Tibial nerve (tissue), 4 donors: ENCODE results near the gene SUPT3H.

Source experiments
- EP300 ChIP-seq, 2 donors: sonication (generic); formaldehyde crosslinking; IDR thresholded peaks; one replicate each; pipeline ENCODE4 v1.6.1; 2017; ENCODE audit warnings: antibody characterized with exemption in 2 of 2, mild to moderate bottlenecking in 1 of 2
- POLR2A ChIP-seq, 2 donors: fragments of 450-650 bp; IDR thresholded peaks; one replicate each; pipeline ENCODE4 v1.6.1; 2017; ENCODE audit warnings: antibody characterized with exemption in 2 of 2, mild to moderate bottlenecking in 2 of 2, moderate library complexity in 2 of 2
- TF ChIP-seq, protein P1 (sequence below), 5 experiments: fragments of 200-600 bp in 3 of 5; fragments of 450-650 bp in 2 of 5; sonication (generic) in 3 of 5; IDR thresholded peaks; one replicate each; pipeline ENCODE4 v1.5.1; 2016 to 2019; ENCODE audit warnings: antibody characterized with exemption in 5 of 5, mild to moderate bottlenecking in 3 of 5, moderate library complexity in 2 of 5

- TF ChIP-seq, protein P1, sequence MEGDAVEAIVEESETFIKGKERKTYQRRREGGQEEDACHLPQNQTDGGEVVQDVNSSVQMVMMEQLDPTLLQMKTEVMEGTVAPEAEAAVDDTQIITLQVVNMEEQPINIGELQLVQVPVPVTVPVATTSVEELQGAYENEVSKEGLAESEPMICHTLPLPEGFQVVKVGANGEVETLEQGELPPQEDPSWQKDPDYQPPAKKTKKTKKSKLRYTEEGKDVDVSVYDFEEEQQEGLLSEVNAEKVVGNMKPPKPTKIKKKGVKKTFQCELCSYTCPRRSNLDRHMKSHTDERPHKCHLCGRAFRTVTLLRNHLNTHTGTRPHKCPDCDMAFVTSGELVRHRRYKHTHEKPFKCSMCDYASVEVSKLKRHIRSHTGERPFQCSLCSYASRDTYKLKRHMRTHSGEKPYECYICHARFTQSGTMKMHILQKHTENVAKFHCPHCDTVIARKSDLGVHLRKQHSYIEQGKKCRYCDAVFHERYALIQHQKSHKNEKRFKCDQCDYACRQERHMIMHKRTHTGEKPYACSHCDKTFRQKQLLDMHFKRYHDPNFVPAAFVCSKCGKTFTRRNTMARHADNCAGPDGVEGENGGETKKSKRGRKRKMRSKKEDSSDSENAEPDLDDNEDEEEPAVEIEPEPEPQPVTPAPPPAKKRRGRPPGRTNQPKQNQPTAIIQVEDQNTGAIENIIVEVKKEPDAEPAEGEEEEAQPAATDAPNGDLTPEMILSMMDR (IDR thresholded peaks at IDR 0.05): no peak
- TF ChIP-seq EP300 (IDR thresholded peaks at IDR 0.05) (no peak), POLR2A (IDR thresholded peaks at IDR 0.05) (no peak)
Observed at GRCh38 chr6:44785130-44785529, 592.6 kb downstream of the SUPT3H start.
